GM21529 (cell line): ENCODE measurements around the gene OLFM1.

Experiments
- ATAC-seq: cut with Tn5 transposase; IDR thresholded peaks from one replicate; pipeline ENCODE4 v1.9.1; 2021; ENCODE audit not compliant: unreplicated experiment

Gene OLFM1

DNA sequence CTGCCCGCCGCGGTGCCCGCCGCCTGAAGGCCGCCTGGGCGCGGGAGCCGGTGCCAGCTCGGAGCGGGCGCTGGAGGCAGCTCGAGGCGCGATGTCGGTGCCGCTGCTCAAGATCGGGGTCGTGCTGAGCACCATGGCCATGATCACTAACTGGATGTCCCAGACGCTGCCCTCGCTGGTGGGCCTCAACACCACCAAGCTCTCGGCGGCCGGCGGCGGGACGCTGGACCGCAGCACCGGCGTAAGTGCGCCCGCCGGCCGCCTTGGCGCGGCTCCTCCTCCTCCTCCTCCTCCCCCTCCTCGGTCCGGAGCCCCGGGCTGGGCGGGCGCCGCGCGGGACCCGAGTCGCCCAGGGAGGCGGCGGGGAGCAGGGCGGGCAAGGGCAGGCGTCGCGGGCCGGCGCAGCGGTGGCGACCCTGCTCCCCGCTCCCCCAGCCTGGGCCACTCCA lies 455 bp downstream of the OLFM1 start:
- no peak for ATAC-seq

DNA sequence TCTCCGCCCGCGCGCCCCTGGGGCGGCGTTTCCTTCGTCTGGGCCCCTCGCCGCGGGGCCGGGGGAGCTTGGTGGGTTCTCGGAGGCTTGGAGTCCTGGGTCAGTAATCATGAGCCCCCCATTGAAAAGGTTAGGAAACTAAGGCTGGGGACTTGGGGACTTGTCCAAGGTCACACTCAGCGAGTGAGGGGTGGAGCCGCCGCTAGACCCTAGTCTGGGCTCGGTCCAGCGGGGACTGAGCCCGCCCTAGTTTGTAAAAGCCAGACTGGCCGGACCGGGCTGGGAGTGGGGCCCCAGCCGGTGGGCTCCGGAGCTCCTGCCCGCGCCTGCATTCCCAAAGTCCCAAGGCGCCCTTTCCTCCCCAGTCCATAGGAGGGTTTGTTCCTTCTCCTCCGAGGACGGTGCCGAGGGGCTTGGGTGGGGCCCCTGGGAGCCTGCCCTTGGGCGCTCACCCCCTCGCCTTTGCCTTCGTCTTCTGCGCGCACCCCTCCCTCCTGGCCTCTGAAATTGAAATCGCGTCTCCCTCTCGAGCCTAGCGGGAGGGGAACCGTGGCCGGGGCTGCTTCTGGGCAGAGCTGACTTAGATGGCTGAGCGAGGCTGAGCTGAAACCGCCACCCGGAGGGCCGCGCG lies 995 bp downstream of the OLFM1 start:
- no peak for ATAC-seq

DNA sequence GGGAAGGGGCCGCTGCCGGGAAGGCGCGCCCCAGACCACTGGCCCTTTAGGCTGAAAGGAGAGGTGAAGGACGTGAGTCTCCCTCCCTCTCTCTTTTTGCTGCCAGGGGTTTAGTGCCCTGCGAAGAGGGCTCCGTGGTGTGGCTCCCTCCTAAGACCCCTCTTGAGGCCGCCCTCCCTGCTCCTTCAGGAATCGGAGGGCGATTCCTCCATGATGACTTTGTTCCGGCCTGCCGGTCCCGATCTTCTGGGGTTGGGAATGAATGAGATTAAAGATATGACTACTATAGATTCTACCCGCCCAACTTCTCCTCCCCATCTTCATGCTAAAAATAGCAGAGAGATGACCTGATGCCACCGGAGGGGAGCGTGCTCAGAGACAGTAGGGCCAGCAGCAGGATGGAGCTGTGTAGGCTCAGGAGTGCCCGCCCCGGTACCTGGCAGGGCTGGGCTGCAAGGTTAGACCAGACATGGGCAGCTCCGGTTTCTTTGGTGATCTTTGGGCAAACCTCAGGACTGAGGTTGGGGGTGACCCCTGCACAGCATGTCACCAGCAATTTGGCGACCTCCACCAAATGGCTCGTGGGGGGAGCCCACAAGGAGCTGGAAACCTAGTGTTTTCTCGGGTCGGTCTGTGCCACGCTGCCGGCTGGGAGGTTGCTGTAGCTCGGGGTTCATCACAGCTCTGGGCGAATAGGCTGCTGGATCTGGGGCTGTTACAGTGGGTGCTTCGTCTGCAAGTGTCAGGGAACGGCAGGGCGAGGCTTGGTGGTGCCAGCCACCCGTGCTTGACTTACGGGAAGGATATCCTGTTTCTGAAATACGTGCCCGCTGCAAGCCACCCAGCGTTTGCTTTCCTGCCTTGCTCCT lies 1.7 kb downstream of the OLFM1 start:
- no peak for ATAC-seq

DNA sequence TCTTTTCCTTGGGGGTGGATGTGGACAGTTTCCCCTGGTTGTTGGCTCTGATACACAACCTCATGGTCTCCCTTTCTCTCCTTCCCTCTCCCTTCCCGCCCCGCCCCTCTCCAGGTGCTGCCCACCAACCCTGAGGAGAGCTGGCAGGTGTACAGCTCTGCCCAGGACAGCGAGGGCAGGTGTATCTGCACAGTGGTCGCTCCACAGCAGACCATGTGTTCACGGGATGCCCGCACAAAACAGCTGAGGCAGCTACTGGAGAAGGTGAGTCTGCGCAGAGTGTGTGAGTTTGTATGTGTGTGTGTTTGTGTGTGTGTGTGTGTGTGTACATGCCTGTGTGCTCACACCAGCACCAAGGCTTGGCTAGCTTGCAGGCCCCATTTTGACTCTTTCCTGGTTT lies 2.6 kb downstream of the OLFM1 start:
- no peak for ATAC-seq

DNA sequence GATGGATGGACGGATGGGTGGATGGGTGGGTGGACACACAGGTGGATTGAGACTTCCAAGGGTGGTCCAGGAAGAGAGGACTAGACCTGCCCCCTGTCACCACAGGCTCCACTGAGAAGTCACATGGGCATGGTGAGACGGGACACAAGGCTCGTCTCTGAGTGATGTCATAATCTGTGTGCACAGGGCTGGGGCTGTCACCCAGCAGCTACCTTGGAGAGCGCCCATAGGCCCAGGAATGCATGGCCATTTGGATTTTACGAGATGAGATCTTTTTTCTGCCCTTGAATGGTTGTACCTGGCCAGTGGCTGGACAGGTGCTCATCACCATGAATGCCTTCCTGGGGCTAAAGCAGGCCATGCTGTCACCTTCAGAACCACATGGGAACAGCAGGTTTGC lies 3.1 kb downstream of the OLFM1 start:
- no peak for ATAC-seq

DNA sequence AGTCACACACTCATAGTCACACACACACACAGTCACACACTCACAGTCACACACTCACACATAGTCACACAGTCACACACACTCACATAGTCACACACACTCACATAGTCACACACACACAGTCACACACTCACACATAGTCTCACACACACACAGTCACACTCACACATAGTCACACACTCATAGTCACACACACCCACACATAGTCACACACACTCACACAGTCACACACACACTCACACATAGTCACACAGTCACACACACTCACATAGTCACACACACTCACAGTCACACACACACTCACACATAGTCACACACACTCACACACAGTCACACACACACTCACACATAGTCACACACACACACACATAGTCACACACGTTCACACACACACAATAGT lies 4.1 kb downstream of the OLFM1 start:
- ATAC-seq = no peak

DNA sequence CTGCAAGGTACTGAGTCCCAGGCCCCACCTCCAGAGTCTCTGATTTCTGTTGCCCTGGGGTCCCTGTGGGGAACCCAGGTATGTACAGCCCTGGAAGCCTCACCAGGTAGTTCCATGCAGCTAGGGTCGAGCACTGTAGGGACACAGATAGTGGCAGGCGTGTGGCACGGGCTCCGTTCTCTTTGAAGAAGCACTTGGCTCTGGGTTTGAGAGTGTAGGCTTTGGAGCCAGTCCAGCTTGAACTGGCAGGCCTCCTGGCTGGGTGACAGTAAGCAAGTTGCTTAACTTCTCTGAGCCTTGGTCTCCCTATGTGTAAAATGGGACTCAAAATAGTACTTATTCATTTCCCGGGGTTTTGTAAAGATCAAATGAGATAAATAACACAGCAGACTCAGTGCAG lies 5.6 kb downstream of the OLFM1 start:
- ATAC-seq = no peak

DNA sequence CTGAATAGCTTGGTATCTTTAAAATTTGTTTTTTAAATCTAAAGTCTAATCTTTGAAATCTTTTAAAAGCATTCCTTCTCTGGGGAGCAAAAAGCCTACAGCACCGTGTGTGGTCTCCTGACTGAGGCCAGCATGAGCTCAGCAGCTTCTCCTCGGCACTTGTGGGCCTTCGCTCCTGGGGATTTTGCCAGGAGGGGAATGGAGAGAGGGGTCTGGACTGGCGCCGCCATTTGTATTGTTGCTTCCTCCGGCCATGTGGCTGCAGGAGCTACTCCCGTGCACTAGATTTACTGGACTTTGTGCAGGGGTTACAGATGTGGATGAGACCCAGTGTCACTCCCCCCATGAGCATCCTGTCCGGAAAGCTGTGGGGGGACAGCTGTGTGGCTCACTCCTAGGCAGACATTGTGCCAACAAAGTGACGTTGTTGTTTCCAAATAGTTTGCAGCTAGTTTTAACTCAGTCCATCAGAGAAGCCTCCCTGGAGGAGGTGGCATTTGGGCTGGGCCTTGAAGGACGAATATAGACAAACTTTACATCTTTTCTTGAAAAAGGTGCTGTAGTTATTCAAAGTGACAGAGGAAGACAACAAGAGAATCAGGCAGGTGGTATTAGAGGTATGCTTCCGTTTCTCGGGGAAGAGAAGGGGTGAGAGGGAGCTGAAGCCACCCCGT lies 6.6 kb downstream of the OLFM1 start:
- no peak for ATAC-seq

DNA sequence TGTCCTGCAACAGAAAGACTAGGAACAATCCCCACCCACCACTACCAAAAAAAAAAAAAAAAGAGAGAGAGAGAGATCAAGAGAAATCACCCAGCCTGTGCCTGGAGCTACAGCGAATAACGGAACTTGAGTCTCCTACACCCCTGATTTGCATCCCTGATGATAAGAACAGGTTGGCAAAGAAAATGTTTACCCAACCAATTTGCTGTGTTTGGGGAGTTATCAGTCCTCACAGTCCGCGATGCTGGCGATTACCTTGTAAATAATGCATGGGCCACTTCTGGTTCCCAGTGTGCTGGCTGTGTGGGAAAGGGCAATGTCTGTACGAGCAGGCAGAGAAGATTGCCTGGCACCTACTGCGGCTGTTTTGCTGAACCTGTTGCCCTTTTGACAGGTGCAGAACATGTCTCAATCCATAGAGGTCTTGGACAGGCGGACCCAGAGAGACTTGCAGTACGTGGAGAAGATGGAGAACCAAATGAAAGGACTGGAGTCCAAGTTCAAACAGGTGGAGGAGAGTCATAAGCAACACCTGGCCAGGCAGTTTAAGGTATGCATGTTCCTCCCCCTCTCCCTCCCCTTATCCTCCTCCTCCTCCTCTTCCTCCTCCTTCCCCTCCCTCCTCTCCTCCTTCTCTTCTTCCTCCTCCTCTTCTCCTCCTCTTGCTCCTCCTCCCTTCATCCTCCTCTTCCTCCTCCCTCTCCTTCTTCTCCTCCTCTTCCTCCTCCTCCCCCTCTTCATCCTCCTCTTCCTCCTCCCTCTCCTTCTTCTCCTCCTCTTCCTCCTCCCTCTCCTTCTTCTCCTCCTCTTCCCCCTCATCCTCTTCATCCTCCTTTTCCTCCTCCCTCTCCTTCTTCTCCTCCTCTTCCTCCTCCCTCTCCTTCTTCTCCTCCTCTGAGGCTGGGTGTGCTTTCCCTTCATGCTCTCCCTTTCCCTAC lies 8.3 kb downstream of the OLFM1 start:
- ATAC-seq = no peak

DNA sequence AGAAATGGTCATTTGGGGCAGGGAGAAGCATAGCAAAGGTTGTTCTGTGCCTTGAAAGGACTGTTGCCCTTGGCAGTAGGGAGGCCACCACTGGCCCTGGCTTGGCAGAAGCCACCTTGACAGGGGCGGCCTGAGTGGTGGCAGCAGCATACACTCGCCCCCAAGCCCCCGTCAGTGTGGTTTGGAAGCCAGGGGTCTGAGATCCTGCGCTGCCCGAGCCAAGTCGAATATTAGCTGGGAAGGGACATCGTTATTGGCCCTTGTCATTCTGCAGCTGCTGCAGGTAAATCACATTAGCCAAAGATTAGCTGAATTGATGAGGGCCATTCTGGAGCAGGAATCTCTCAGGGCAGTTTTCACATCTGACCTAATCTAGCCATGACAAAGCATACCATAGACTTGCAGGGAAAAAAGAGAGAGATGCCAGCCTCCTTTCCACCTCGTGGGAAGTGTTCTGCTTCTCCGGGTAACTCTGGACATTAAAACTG lies 9.0 kb downstream of the OLFM1 start:
- no peak for ATAC-seq

DNA sequence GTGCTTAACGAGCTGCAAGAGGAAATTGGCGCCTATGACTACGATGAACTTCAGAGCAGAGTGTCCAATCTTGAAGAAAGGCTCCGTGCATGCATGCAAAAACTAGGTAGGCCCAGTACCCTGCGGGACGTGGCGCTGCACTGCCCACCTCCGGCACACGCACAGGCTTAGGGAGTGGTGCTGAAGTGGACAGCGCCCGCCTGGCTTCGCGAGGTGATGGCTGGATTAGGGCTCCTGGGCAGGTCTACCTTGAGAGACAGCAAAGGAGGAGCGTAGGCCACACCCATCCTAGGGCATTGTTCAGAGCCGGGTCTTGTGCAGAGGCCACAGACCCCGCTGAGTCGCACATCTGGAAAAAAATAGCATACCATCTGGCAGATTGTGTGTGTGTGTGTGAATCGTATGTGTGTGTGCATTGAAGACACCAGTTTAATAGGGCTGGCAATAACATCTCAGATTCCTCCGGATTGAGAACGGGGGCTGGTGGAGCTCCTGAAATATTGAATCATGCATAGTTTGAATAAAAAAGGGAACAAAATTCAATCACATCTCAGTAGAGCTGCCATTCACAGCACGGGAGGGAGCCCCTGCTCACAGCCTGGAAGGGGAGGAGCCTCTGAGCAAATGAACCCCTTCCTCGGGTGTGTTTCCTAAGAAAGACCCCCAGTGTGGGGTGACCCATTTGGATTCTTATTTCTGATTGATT lies 11.1 kb downstream of the OLFM1 start:
- no peak for ATAC-seq

DNA sequence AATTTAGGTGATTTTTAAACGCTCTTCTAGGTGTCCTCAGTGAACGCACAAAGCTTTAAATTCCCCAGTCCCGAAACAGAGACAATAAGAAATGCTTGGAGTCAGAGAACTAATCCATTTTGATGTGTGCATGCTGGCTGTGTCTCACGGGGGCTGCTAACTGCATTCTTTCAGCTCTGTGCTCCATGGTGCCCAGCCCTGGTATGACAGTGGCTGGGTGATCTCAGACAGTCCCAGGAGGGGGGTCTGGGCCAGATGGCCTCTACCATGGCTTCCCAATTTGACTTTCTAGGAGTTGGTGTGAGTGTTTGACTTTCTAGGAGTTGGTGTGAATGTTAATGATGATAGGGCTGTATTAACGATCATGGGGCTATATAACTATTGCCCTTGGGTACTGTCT lies 12.1 kb downstream of the OLFM1 start:
- ATAC-seq = no peak

DNA sequence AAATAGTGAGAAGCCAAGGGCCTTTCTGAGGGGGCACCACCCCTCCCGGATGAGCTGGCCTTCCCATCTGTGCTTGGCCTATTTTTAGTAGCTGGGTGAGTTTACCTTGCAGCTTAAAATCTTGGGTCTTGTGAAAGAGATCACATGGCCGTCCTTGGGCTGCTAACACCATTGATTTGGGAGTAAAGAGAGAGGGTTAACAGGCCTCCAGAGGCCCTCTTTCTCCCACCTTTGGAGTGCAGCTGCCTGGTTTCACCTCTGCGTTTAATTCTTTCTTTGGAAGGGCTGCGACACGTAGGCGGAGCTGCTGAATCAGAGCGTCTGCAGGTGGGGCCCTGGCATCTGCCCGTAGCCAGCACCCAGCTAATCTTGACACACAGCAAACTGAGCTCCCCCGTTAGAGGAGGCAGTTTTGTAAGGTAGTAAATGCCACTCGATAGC lies 12.8 kb downstream of the OLFM1 start:
- ATAC-seq = no peak

DNA sequence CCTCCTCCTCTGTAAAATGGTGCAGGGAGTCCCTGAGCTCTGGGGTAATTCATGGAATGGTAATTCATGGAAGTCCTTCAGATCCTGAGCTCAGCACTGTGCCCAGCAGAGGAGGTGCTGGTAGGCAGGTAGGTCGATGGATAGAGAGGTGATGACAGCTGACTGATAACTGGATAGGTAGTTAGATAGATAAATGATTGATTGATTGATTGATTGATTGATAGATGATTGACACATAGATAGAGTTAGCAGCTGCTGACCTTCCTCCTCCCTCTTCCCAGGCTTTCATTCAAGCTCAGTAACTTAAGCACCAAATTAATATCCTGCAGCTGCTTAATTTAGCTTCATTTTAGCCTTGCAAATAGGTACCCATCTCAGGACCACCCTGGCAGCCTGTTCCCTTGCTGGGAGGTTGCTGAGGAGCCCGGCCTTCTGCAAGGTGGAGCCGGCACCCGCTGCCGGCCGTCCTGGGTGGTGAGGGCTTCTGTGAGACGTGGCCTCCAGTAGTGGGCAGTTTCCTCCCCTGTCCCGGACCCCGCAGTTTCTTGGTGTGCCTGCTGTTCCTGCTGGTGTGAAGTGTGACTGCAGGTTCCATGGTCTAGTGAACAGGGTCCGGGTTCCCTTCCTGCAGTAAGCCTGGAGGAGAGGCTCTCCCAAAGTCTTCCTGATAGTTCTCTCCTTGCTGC lies 13.4 kb downstream of the OLFM1 start:
- no peak for ATAC-seq

DNA sequence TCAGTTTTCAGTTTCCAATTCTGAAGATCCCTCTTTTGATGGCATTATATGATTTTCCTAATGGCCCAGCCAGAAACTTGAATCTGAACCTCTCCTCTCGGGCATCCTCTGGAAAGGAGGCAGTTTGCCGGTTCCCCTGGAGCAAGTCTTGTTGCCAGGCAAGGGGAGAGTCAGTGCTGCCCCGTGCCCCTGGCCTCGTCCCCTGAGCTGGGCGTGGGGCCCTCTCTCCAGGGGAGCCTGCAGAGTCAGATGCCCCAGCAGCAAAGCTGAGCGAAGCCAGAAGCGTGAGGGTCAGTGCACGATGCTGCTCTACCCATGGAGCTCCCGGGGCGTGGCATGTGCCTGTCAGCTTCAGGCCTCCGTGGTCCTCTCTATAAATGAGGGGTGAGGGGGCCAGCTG lies 14.0 kb downstream of the OLFM1 start:
- no peak for ATAC-seq

DNA sequence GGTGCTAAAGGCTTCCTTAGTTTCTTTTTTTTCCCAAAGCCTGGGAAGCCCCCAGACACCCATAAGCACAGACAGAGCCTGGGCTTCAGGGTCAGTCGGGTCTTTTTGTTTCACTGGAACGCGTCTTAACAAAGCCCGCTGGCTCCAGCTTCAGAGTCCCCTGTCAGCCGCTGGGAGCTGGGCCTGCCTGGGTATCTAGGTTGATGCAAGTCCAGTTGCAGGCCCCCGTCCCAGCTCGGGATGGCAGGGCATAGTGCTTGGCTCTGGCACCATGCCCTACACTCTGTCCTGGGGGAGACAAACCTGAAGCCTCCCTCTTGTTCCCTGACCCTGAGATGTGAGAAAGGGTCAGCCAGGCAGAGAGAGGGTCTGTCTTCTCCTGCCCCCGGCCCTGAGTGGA lies 14.5 kb downstream of the OLFM1 start:
- no peak for ATAC-seq

DNA sequence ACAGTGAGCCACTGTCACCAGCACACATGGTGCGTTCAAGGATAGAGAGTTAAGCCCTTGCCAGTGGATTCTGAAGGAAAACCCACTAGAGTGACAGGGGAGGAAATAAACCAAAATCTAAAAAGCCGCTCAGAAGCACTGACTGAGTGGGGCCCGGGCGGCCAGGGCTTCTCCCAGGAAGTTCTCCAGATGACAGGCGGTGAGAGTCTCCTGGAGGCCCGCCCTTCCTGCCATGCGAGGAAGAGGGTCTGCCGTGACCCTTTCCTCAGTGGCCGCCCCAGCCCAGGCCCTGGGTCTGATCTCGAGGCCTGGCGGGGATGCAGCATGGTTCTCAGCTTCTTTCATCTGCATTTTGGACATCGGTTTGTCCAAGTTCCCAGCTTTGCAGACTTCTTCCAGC lies 14.9 kb downstream of the OLFM1 start:
- ATAC-seq = no peak

DNA sequence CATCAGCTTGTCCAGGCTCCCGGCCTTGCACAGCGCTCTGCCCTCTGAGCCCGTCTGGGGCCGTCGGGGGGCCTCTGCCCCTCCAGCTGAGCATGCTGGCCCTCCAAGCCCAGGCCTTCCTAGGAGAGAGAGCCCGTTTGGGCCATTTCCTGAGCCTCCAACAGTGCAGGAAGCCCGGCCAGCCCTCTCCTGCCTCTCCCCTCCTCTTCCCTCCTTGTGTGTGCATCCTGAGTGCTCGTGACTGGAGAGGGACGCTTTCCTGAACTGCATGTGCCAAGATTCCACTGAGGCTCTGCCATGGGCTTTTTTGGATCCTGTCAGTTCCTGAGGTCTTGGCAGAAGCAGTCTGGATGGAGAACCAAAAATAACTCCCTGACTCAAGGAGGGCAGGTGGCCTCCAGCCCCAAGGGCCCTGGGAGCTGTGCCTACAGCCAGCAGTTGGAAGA lies 15.6 kb downstream of the OLFM1 start:
- ATAC-seq = no peak

DNA sequence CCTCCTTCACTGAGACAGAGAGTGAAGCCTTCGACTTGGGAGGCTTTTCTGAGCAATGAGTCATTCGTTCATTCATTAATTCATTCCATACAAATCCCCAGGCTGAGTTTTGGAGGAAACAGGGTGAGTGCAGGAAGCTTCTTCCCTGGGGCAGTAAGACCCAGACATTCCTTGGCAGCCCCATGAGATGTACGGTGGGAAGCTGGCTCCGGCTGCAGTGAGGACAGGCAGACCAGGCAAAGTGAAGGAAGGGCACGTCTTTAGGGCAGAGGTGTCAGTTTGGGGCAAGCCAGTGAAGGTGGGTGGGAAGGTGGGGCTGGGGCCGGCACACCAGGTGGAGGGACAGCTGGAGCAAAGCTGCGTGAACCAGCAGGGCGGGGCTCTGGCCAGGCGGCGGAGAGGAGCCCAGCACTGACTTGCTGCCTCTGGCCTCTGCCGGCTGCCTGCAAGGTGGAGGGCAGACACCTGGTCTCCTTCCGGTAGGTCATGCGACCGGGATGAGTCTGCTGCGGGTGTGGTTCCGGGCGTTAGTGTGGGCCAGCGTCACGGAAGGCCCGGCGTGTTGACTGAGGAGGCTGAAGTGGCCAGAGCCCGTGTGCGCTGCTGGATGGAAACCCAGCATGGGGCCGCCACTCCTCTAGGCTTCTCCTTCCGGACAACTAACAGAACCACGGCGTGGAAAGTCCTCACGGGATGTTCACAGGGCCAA lies 16.6 kb downstream of the OLFM1 start:
- ATAC-seq = no peak
